NT2/D1 (cell line): Measurements from ENCODE around the gene AGPAT4.

ENCODE experiments used
- SUZ12 ChIP-seq: IDR thresholded peaks from 2 replicates; pipeline ENCODE4 v1.6.1; 2011; ENCODE audit not compliant: insufficient read length, insufficient read depth; ENCODE audit errors: extremely low read depth
- YY1 ChIP-seq: IDR thresholded peaks from 2 replicates; pipeline ENCODE4 v1.6.1; 2011; ENCODE audit not compliant: insufficient read length, insufficient read depth
- ZNF274 ChIP-seq: IDR thresholded peaks from 2 replicates; pipeline ENCODE4 v1.6.1; 2011; ENCODE audit warnings: mild to moderate bottlenecking, low read depth, low read length

GRCh38 chr6:161107779-161108730 lies 165.8 kb downstream of the AGPAT4 start:
- TF ChIP-seq YY1, result no peak
- no peak for TF ChIP-seq SUZ12
- TF ChIP-seq ZNF274, result no peak
